ENCODE results near the gene ACO2.

The ACO2 gene

GRCh38 chr22:41524809-41525449, 56.0 kb downstream of the ACO2 start:
- DNase-seq (ENCODE audit: low read depth): no peak

DNA sequence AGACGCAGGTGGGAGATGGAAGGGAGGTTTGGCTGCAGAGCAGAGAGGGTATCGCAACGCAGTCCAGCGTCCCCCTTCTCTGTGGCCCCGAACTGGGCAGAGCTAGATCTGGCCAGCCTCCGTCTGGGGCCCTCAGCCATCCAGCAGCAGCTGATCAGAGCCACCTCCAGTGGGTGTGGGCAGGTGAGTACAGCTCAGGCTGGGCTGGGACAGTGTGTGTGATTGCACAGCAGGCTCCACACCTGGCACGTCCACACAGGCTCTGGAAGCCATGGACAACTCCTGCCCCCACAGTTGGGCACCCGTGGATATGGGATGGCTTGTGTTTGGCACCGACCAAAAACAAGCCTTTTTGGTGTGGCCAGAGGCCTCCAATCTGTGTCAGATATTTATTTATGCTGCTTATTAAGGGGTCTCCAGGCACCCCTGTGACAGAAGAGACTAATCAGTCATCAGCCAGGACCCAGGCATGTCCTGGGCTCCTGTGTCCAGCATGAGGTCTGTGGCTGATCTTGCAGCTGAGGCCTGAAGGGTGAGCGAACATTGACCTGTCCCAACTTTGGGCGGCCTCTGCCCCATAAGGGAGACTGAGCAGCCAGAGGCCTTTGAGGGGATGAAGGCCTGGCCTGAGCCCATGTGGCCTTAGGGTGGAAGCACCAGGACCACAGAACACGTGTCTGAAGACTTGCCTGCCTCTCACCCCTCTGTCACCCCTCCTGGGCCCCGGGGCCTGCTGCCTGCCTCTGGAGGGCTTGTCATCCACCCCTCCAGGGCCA, 56.7 kb downstream of the ACO2 start:
- no peak for DNase-seq (ENCODE audit: low read depth)

- no peak for DNase-seq (ENCODE audit: low read depth)
Observed at GRCh38 chr22:41526226-41526829, 57.4 kb downstream of the ACO2 start.

DNA sequence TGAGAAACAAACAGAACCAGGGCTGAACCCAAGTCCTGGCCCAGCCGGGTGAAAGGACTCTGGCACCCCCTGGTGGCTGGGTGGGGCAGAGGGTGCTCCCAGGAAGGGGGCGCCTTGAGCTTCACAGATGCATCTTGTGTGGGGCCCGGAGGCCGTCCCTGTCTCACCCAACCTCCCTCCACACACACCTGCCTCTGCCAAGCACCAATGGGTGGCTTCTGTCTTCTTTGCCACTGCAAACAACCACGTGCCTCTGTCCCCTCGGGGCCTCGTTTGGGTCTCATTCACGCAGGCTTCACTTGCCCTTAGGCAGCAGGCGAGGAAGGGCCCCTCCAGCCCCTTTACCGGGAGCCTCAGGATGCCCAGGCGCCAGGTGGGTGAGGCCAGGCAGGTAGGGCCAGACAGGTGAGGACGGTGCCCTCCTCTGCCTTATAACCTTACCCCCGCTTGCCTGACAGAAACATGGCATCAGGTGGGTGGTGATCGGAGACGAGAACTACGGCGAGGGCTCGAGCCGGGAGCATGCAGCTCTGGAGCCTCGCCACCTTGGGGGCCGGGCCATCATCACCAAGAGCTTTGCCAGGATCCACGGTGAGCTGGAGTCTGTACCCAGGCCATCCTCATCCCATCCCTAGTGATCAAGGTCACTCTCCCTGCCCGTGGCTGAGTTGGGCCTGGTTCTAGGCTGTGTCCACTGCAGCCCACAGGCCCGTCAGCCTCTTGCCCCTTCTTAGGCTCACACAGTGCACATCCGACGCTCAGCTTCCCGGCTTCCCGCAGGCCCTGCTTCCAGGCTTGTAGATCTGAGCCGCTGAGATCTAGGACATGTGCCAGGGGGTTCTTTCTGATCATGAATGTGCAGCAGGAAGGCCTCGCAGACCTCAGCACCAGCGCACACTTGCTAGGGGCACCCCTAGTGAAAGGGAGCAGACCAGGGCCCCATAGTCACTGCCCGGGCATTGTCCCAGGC, 58.2 kb downstream of the ACO2 start:
- DNase-seq (ENCODE audit: low read depth): peak; percentile 42

- no peak for DNase-seq (ENCODE audit: low read depth)
Observed at GRCh38 chr22:41528132-41528766, 59.3 kb downstream of the ACO2 start.

GRCh38 chr22:41528938-41529561, 60.1 kb downstream of the ACO2 start:
- no peak for DNase-seq (ENCODE audit: low read depth)

DNA sequence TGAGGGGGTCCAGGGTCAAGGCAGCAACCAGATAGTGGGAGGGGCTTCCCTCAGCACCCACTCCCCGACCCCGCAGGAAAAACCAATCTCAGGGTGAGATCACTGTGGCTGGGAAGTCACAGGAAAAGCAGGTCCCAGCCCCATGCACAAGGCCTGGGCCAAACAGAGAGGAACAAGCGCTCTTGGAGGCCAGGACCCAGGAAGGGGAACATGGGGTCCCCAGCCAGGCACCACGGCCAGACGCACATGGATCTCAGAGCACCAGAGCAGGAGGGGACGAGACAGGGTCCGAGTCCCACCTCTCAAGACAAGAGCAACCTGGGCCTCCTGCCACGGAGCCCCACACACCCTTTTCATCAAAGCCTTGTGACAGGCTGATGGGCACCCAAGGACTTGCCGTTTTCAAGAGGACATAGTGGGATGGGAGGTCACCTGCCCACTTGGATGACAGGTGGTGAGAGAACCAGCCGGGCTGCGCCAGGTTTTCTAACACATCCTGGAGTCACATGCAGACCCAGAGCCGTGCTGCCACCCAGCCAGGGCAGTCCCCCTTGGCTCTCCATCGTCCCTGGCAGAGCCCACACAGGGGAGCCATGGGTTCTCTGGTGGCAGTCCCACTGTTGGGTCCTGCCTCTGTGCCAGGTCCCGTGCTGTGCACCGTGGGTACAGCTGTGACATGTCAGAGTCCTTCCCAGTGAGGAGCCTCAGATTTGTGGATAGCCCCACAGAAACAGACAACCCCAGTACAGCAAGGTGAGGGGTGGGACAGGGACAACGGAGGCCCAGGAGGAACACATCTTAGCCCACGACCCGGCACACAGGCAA, 62.2 kb downstream of the ACO2 start:
- DNase-seq (ENCODE audit: low read depth): no peak

- no peak for DNase-seq (ENCODE audit: low read depth)
Observed at GRCh38 chr22:41531715-41532477, 63.0 kb downstream of the ACO2 start.

- peak; percentile 70 for DNase-seq (ENCODE audit: low read depth)
Observed at GRCh38 chr22:41532908-41533825, 64.2 kb downstream of the ACO2 start.

GRCh38 chr22:41534219-41534618, 65.3 kb downstream of the ACO2 start:
- DNase-seq (ENCODE audit: low read depth): no peak

DNA sequence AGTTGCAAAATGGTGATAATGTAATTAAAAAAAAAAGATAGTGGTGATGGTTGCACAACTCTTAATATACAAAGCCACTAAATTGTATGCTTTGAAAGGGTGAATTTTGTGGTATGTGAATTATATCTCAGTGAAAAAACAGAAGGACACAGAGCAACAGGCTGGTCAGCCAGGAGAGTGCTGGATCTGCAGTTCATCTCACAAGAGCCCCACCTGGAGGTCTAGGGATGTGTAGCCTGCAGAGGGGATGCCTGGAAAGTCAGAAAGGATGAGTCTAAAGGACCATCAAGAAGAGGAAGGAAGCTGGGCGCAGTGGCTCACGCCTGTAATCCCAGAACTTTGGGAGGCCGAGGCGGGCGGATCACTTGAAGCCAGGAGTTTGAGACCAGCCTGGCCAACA, 66.3 kb downstream of the ACO2 start:
- DNase-seq (ENCODE audit: low read depth): peak; percentile 32

DNA sequence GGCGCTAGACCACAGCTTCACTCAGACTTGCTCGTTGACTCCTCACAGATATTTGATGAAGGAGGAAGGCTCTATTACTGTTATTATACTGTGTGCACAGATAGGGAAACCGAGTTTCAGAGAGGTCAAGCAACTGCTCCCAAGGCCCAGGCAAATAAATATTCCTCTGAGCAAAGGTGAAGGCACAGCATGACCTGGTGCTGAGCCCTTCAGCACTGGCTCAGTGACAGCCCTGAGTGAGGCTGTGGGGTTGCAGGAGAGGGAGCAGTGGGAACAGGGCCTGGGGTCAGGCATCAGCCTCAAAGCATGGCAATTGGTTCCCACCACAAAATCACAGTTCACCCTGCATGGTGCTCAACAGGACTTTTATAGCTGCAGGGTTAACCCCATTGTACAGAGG, 68.3 kb downstream of the ACO2 start:
- no peak for DNase-seq (ENCODE audit: low read depth)

DNA sequence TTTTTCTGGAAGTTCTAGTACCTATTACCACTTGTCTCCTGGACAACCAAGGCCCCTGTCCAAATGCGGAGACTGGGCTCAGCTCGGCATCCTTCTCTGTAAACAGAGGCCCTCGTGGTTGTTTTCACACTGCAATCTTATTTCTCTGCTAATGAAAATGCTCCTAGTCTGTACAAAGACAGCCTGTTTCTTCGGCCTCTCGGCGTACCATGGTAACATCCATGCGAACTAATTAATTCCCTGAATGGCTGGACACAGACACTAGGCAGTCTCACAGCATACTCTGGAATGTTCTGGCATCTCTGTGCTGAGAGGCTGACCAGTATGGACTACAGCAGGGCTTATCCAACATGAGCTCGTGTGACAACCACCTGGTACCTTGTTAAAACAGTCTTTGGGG, 69.7 kb downstream of the ACO2 start:
- no peak for DNase-seq (ENCODE audit: low read depth)

- peak; percentile 57 for DNase-seq (ENCODE audit: low read depth)
Observed at GRCh38 chr22:41539146-41540005, 70.5 kb downstream of the ACO2 start.

DNA sequence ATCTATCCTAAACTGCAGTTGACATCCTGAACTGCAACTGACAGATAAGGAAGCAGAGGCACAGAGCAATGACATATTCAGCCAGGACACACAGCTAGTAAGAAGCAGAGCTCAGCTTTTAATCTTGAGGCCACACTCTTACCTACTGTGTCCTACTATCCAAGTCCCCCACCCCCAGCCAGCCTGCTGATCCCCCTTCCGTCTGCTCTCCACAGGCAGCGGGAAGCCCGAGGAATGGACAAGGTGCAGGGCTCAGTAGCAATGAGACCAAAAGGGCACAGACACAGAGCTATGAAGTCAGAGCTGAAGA, 71.0 kb downstream of the ACO2 start:
- DNase-seq (ENCODE audit: low read depth): no peak

GRCh38 chr22:41540365-41540764, 71.4 kb downstream of the ACO2 start:
- DNase-seq (ENCODE audit: low read depth): no peak

- DNase-seq (ENCODE audit: low read depth): no peak
Observed at GRCh38 chr22:41541484-41541883, 72.6 kb downstream of the ACO2 start.

GRCh38 chr22:41542224-41542623, 73.3 kb downstream of the ACO2 start:
- no peak for DNase-seq (ENCODE audit: low read depth)

All from EH (cell line).